Stimulated activated CD8-positive, alpha-beta memory T cell treated with anti-CD3 and anti-CD28 coated beads, Interleukin-15, amount 100 ng/mL, for 4 hours (primary cell): ENCODE measurements around the gene GAB4.
"Not testable (repeated sequence)": the region's sequence is repeated elsewhere in the genome, so short reads cannot be mapped to it uniquely, and the experiment has no call there.

Experiments
- DNase-seq, 2 donors: peaks; one replicate each; pipeline ENCODE4 v3.0.0-alpha.2; 2020; ENCODE audit warnings: low read depth in 2 of 2

Gene GAB4

GRCh38 chr22:16959345-16959930, 48.6 kb downstream of the GAB4 start:
- DNase-seq = no peak

GRCh38 chr22:16958475-16958874, 49.5 kb downstream of the GAB4 start:
- no peak for DNase-seq

GRCh38 chr22:16957781-16958180, 50.2 kb downstream of the GAB4 start:
- no peak for DNase-seq

- DNase-seq = no peak
Measured at GRCh38 chr22:16956290-16956689, 51.7 kb downstream of the GAB4 start.

GRCh38 chr22:16955678-16956210, 52.3 kb downstream of the GAB4 start:
- no peak for DNase-seq

- DNase-seq = no peak
Measured at GRCh38 chr22:16955081-16955480, 52.9 kb downstream of the GAB4 start.

GRCh38 chr22:16954060-16954403, 54.0 kb downstream of the GAB4 start:
- no peak for DNase-seq

- no peak for DNase-seq
Measured at GRCh38 chr22:16953206-16954059, 54.6 kb downstream of the GAB4 start.

- no peak for DNase-seq
Measured at GRCh38 chr22:16949561-16949960, 58.5 kb downstream of the GAB4 start.

- no peak for DNase-seq
Measured at GRCh38 chr22:16937811-16938210, 70.2 kb downstream of the GAB4 start.

GRCh38 chr22:16937209-16937608, 70.8 kb downstream of the GAB4 start:
- DNase-seq = not testable (repeated sequence)

- DNase-seq = no peak
Measured at GRCh38 chr22:16936625-16937024, 71.4 kb downstream of the GAB4 start.

GRCh38 chr22:16935209-16935608, 72.8 kb downstream of the GAB4 start:
- DNase-seq = no peak

- DNase-seq = no peak
Measured at GRCh38 chr22:16933291-16934282, 74.4 kb downstream of the GAB4 start.

GRCh38 chr22:16932577-16932976, 75.4 kb downstream of the GAB4 start:
- no peak for DNase-seq

- DNase-seq = no peak
Measured at GRCh38 chr22:16925407-16925966, 82.5 kb downstream of the GAB4 start.

GRCh38 chr22:16922706-16923105, 85.3 kb downstream of the GAB4 start:
- no peak for DNase-seq

GRCh38 chr22:16922076-16922475, 85.9 kb downstream of the GAB4 start:
- no peak for DNase-seq

- peak in 1 of 2 donors; percentile 5 for DNase-seq
Measured at GRCh38 chr22:16917144-16918003, 90.6 kb downstream of the GAB4 start.

- no peak for DNase-seq
Measured at GRCh38 chr22:16915701-16916100, 92.3 kb downstream of the GAB4 start.

GRCh38 chr22:16914911-16915310, 93.1 kb downstream of the GAB4 start:
- DNase-seq = not testable (repeated sequence)
